HCT116 (cell line): ENCODE data around the gene E2F6.

Source experiments
- ELF1 ChIP-seq: IDR thresholded peaks from 2 replicates; pipeline ENCODE4 v1.6.1; 2012; ENCODE audit warnings: low read depth, borderline replicate concordance
- EZH2phosphoT487 ChIP-seq: fragments of 200-600 bp; IDR thresholded peaks from 2 replicates; pipeline ENCODE4 v1.6.1; 2018; ENCODE audit warnings: antibody characterized with exemption, borderline replicate concordance
- POLR2A ChIP-seq: IDR thresholded peaks from 2 replicates; pipeline ENCODE4 v1.7.0; 2011; ENCODE audit warnings: borderline replicate concordance; ENCODE audit not compliant: insufficient read depth, insufficient read length; ENCODE audit errors: extremely low read depth
- POLR2AphosphoS5 ChIP-seq: IDR thresholded peaks from 2 replicates; pipeline ENCODE4 v1.6.1; 2011; ENCODE audit warnings: mild to moderate bottlenecking, low read depth, low read length, moderate library complexity
- RAD21 ChIP-seq: IDR thresholded peaks from 2 replicates; pipeline ENCODE4 v1.6.1; 2012; ENCODE audit warnings: low read depth, mild to moderate bottlenecking
- SIN3A ChIP-seq: IDR thresholded peaks from 2 replicates; pipeline ENCODE4 v1.6.1; 2012; ENCODE audit warnings: low read depth
- ZNF274 ChIP-seq: fragments of 200-500 bp; sonication (Bioruptor generic); IDR thresholded peaks from 2 replicates; pipeline ENCODE4 v1.6.1; 2014; ENCODE audit warnings: mild to moderate bottlenecking, low read depth, low read length, inconsistent platforms
- TF ChIP-seq, protein P1 (sequence below), 3 experiments: fragments of 200-600 bp in 1 of 3; sonication (generic) in 1 of 3; IDR thresholded peaks in 2 of 3; conservative IDR thresholded peaks in 1 of 3; 2 replicates each; pipeline ENCODE4 v1.5.1; 2012 to 2017; ENCODE audit warnings: low read depth in 2 of 3, low read length in 2 of 3, antibody characterized with exemption in 1 of 3, borderline replicate concordance in 1 of 3, control low read depth in 1 of 3, mild to moderate bottlenecking in 1 of 3, mixed read lengths in 1 of 3, mixed run types in 1 of 3, moderate library complexity in 1 of 3; ENCODE audit not compliant: insufficient read depth in 1 of 3
- TF ChIP-seq, protein P2 (sequence below): IDR thresholded peaks from 2 replicates; pipeline ENCODE4 v1.6.1; 2012
- TF ChIP-seq, protein P3 (sequence below): IDR thresholded peaks from 2 replicates; pipeline ENCODE4 v1.6.1; 2012

DNA sequence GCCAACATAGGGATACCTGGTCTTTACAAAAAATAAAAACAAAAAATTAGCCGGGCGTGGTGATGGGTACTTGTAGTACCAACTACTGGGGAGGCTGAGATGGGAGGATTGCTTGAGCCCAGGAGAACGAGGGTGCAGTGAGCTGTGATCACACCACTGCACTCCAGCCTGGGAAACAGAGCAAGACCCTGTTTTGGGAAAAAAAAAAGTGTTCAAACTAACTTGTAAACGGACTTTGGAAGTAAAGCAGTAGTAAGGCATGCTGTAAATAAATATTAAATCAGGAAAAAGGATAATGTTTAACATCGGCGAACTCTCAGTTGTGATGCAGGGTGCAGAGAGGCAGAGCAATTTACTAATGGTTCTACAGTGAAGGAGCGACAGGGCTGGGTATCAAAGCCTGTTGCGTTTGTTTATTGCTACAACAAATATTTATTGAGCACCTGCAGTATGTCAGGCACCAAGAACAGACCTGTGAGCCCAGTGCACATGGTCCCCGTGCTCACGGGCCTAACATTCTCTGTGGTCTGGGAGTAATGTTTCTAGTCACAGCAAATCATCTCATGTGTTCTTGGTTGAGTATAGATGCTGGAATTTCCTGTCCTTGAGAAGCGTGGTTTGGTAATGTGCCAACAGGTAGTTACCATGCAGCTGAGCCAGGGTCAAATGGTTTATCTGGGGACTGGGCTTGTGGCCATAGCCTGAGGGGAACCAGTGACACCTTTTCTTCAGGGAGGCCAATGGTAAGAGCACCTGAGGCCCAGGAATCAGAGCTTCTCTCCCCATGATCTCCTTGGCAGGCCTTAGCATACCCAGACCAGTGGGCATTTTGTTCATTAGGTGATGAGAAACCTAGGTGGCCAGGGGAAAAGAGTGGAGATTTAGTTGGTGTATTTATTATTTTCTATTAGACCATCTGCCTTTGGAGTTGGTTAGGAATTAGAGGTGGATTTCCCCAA is 40.0 kb upstream of the E2F6 start:
- TF ChIP-seq, protein P1, sequence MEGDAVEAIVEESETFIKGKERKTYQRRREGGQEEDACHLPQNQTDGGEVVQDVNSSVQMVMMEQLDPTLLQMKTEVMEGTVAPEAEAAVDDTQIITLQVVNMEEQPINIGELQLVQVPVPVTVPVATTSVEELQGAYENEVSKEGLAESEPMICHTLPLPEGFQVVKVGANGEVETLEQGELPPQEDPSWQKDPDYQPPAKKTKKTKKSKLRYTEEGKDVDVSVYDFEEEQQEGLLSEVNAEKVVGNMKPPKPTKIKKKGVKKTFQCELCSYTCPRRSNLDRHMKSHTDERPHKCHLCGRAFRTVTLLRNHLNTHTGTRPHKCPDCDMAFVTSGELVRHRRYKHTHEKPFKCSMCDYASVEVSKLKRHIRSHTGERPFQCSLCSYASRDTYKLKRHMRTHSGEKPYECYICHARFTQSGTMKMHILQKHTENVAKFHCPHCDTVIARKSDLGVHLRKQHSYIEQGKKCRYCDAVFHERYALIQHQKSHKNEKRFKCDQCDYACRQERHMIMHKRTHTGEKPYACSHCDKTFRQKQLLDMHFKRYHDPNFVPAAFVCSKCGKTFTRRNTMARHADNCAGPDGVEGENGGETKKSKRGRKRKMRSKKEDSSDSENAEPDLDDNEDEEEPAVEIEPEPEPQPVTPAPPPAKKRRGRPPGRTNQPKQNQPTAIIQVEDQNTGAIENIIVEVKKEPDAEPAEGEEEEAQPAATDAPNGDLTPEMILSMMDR (IDR thresholded peaks at IDR 0.05 in 2 of 3, conservative IDR thresholded peaks at IDR 0.05 in 1 of 3; ENCODE audit: borderline replicate concordance in 1 of 3, insufficient read depth in 1 of 3, low read depth in 2 of 3, low read length in 2 of 3), result no peak
- TF ChIP-seq, protein P2, sequence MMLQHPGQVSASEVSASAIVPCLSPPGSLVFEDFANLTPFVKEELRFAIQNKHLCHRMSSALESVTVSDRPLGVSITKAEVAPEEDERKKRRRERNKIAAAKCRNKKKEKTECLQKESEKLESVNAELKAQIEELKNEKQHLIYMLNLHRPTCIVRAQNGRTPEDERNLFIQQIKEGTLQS, result no peak
- TF ChIP-seq POLR2A (no peak), ZNF274 (no peak), ELF1 (no peak), RAD21 (no peak), POLR2AphosphoS5 (0 out of 2 replicates have a peak, but pooled peaks have one; percentile 27), EZH2phosphoT487 (no peak), SIN3A (no peak)
- TF ChIP-seq, protein P3, sequence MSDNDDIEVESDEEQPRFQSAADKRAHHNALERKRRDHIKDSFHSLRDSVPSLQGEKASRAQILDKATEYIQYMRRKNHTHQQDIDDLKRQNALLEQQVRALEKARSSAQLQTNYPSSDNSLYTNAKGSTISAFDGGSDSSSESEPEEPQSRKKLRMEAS, result peak; percentile 71
